CD4-positive, alpha-beta memory T cell (primary cell): ENCODE measurements around the gene SEL1L3. TPM values are rescaled to one million over a fixed set of nuclear protein-coding genes. Genes with fewer than 3 reads are reported as not detected.

ENCODE experiments used
- CTCF ChIA-PET: fragments of 350-600 bp; sonication (Branson Sonifier 250); formaldehyde crosslinking; loops from one replicate; lab custom pipeline; 2021; ENCODE audit warnings: inconsistent platforms; ENCODE audit not compliant: partially characterized antibody; lab: Charles Lee
- POLR2A ChIA-PET: fragments of 350-600 bp; sonication (Branson Sonifier 250); formaldehyde crosslinking; loops from one replicate; lab custom pipeline; 2021; ENCODE audit not compliant: partially characterized antibody; lab: Charles Lee
- DNase-seq, 5 donors: peaks; one replicate each; pipeline versions ENCODE4 v3.0.0 to v3.0.0-alpha.2; 2020 to 2022; ENCODE audit warnings: mixed read lengths in 1 of 5
- H3K27ac ChIP-seq: one replicate; pipeline ENCODE4 v1.7.0; 2013; ENCODE audit warnings: low read depth, low read length
- H3K27me3 ChIP-seq: 2 replicates; pipeline ENCODE4 v1.7.0; 2013; ENCODE audit warnings: mild to moderate bottlenecking, low read length, moderate library complexity; ENCODE audit not compliant: insufficient read depth
- H3K36me3 ChIP-seq: 2 replicates; pipeline ENCODE4 v1.7.0; 2013; ENCODE audit warnings: mild to moderate bottlenecking, low read length, moderate library complexity; ENCODE audit not compliant: insufficient read depth
- H3K4me1 ChIP-seq: 2 replicates; pipeline ENCODE4 v1.7.0; 2013; ENCODE audit warnings: mild to moderate bottlenecking, low read length, moderate library complexity; ENCODE audit not compliant: insufficient read depth
- H3K4me3 ChIP-seq, 2 donors: one replicate each; pipeline ENCODE4 v1.7.0; 2013; ENCODE audit warnings: low read length in 2 of 2, mild to moderate bottlenecking in 1 of 2
- H3K9me3 ChIP-seq, 2 donors: one replicate each; pipeline ENCODE4 v1.7.0; 2013; ENCODE audit warnings: low read length in 2 of 2, control low read depth in 1 of 2; ENCODE audit not compliant: control insufficient read depth in 1 of 2
- H3K27ac Mint-ChIP-seq, 7 donors: one replicate each; pipeline ENCODE4 v1.8.0; 2020 to 2021; ENCODE audit warnings: mixed read lengths in 7 of 7, mild to moderate bottlenecking in 6 of 7, inconsistent platforms in 3 of 7, moderate library complexity in 3 of 7
- H3K27me3 Mint-ChIP-seq, 2 donors: one replicate each; pipeline ENCODE4 v1.8.0; 2020 to 2021; ENCODE audit warnings: mixed read lengths in 2 of 2
- H3K36me3 Mint-ChIP-seq, 2 donors: one replicate each; pipeline ENCODE4 v1.8.0; 2020 to 2021; ENCODE audit warnings: mixed read lengths in 2 of 2, inconsistent platforms in 1 of 2, mild to moderate bottlenecking in 1 of 2
- H3K4me1 Mint-ChIP-seq, 4 donors: one replicate each; pipeline ENCODE4 v1.8.0; 2020 to 2021; ENCODE audit warnings: mixed read lengths in 4 of 4, mild to moderate bottlenecking in 1 of 4
- H3K4me3 Mint-ChIP-seq, 8 donors: one replicate each; pipeline ENCODE4 v1.8.0; 2020 to 2021; ENCODE audit warnings: mixed read lengths in 8 of 8, mild to moderate bottlenecking in 7 of 8, moderate library complexity in 6 of 8, inconsistent platforms in 3 of 8
- H3K9me3 Mint-ChIP-seq, 8 donors: one replicate each; pipeline ENCODE4 v1.8.0; 2020 to 2021; ENCODE audit warnings: mixed read lengths in 8 of 8, mild to moderate bottlenecking in 5 of 8, inconsistent platforms in 3 of 8, moderate library complexity in 1 of 8
- intact Hi-C: fragments of 100-400 bp; cut with micrococcal nuclease; formaldehyde crosslinking; loops from one replicate; pipeline ENCODE4 v1.15.1; 2023
- polyA plus RNA-seq, 2 donors: library from polyadenylated mRNA; unstranded; fragments of 300-500 nt; fragmentation: Illumina TruSeq; gene quantifications; one replicate each; pipeline ENCODE4 v1.2.3, GENCODE V29; 2021
- total RNA-seq, 2 experiments: library from RNA; stranded (reverse); gene quantifications; one replicate each; pipeline ENCODE4 v1.2.3, GENCODE V29; 2021

Gene SEL1L3
- total and polyA plus RNA-seq, 4 experiments from 2014 or later, result 61.3 to 68.8 (median 62.9) TPM

- no peak overlapping the region for H3K27ac ChIP-seq
- H3K4me1 ChIP-seq, result no peaks in the 10 kb centered on the region
- H3K27me3 ChIP-seq, result no peaks in the 10 kb centered on the region
- peaks cover 0 to 2% (median 0%) of the 10 kb centered on the region in 8 donors for H3K9me3 Mint-ChIP-seq
- no peak overlapping the region for H3K4me3 Mint-ChIP-seq
- CTCF ChIA-PET, result no interaction called here
- no peak for DNase-seq
- no peaks in the 10 kb centered on the region for H3K36me3 Mint-ChIP-seq
- H3K9me3 ChIP-seq, result no peaks in the 10 kb centered on the region
- POLR2A ChIA-PET, result no interaction called here
- H3K36me3 ChIP-seq, result no peaks in the 10 kb centered on the region
- intact Hi-C loops, result no loop called here
- peaks cover 0 to 6% of the 10 kb centered on the region in 2 donors for H3K27me3 Mint-ChIP-seq
- H3K27ac Mint-ChIP-seq, result no peak overlapping the region
- H3K4me3 ChIP-seq, result no peak overlapping the region
- no peaks in the 10 kb centered on the region for H3K4me1 Mint-ChIP-seq
Measured at GRCh38 chr4:25879587-25879986, 16.8 kb upstream of the SEL1L3 start.

GRCh38 chr4:25879091-25879584, 16.4 kb upstream of the SEL1L3 start:
- H3K4me3 Mint-ChIP-seq, result no peak overlapping the region
- H3K4me1 Mint-ChIP-seq, result no peaks in the 10 kb centered on the region
- Histone ChIP-seq H3K27ac (no peak overlapping the region), H3K9me3 (no peaks in the 10 kb centered on the region), H3K27me3 (no peaks in the 10 kb centered on the region), H3K36me3 (no peaks in the 10 kb centered on the region), H3K4me3 (no peak overlapping the region), H3K4me1 (no peaks in the 10 kb centered on the region)
- no peaks in the 10 kb centered on the region for H3K36me3 Mint-ChIP-seq
- H3K27ac Mint-ChIP-seq, result no peak overlapping the region
- POLR2A ChIA-PET, result no interaction called here
- intact Hi-C loops, result no loop called here
- peaks cover 0 to 2% (median 0%) of the 10 kb centered on the region in 8 donors for H3K9me3 Mint-ChIP-seq
- no peak for DNase-seq
- CTCF ChIA-PET, result interaction anchor here (0.7 kb wide), 1 partner anchor 170 kb away, joined by 3 read pairs; no protein-coding TSS in a partner anchor
- H3K27me3 Mint-ChIP-seq, result peaks cover 0 to 6% of the 10 kb centered on the region in 2 donors

- intact Hi-C loops, result no loop called here
- Mint-ChIP-seq H3K4me3 (no peak overlapping the region), H3K27me3 (peaks cover 0 to 6% of the 10 kb centered on the region in 2 donors), H3K27ac (no peak overlapping the region), H3K4me1 (no peaks in the 10 kb centered on the region), H3K36me3 (no peaks in the 10 kb centered on the region), H3K9me3 (peaks cover 0 to 2% (median 0%) of the 10 kb centered on the region in 8 donors)
- Histone ChIP-seq H3K4me1 (no peaks in the 10 kb centered on the region), H3K9me3 (no peaks in the 10 kb centered on the region), H3K27me3 (no peaks in the 10 kb centered on the region), H3K27ac (no peak overlapping the region), H3K4me3 (no peak overlapping the region), H3K36me3 (no peaks in the 10 kb centered on the region)
- ChIA-PET CTCF (interaction anchor here (0.7 kb wide), 1 partner anchor 171 kb away, joined by 3 read pairs; no protein-coding TSS in a partner anchor), POLR2A (no interaction called here)
- DNase-seq, result no peak
Measured at GRCh38 chr4:25878676-25879075, 15.9 kb upstream of the SEL1L3 start.

GRCh38 chr4:25875281-25875745, 12.5 kb upstream of the SEL1L3 start:
- Mint-ChIP-seq H3K27me3 (peaks cover 0 to 5% of the 10 kb centered on the region in 2 donors), H3K9me3 (peaks cover 0 to 2% (median 0%) of the 10 kb centered on the region in 8 donors), H3K4me3 (no peak overlapping the region), H3K27ac (no peak overlapping the region), H3K36me3 (no peaks in the 10 kb centered on the region), H3K4me1 (no peaks in the 10 kb centered on the region)
- Histone ChIP-seq H3K4me3 (no peak overlapping the region), H3K27me3 (no peaks in the 10 kb centered on the region), H3K9me3 (no peaks in the 10 kb centered on the region), H3K27ac (no peak overlapping the region), H3K36me3 (no peaks in the 10 kb centered on the region), H3K4me1 (no peaks in the 10 kb centered on the region)
- intact Hi-C loops, result no loop called here
- ChIA-PET POLR2A (no interaction called here), CTCF (no interaction called here)
- DNase-seq, result no peak

- intact Hi-C loops, result no loop called here
- POLR2A ChIA-PET, result no interaction called here
- no peak for DNase-seq
- CTCF ChIA-PET, result no interaction called here
- H3K36me3 ChIP-seq, result no peaks in the 10 kb centered on the region
- no peak overlapping the region for H3K4me3 Mint-ChIP-seq
- no peaks in the 10 kb centered on the region for H3K4me1 Mint-ChIP-seq
- H3K36me3 Mint-ChIP-seq, result no peaks in the 10 kb centered on the region
- no peaks in the 10 kb centered on the region for H3K9me3 ChIP-seq
- no peak overlapping the region for H3K4me3 ChIP-seq
- H3K4me1 ChIP-seq, result no peaks in the 10 kb centered on the region
- H3K9me3 Mint-ChIP-seq, result peaks cover 0 to 1% (median 0%) of the 10 kb centered on the region in 8 donors
- peaks cover 0 to 1% of the 10 kb centered on the region in 2 donors for H3K27me3 Mint-ChIP-seq
- peak overlapping the region in 1 of 7 donors; percentile 45 for H3K27ac Mint-ChIP-seq
- H3K27me3 ChIP-seq, result no peaks in the 10 kb centered on the region
- H3K27ac ChIP-seq, result no peak overlapping the region
Measured at GRCh38 chr4:25874655-25875054, 11.9 kb upstream of the SEL1L3 start.

- H3K27ac Mint-ChIP-seq, result no peak overlapping the region
- intact Hi-C loops, result no loop called here
Measured at GRCh38 chr4:25873632-25874129, 10.9 kb upstream of the SEL1L3 start.

GRCh38 chr4:25872851-25873631, 10.3 kb upstream of the SEL1L3 start:
- intact Hi-C loops, result no loop called here
- H3K4me1 ChIP-seq, result no peaks in the 10 kb centered on the region
- Mint-ChIP-seq H3K27me3 (no peaks in the 10 kb centered on the region), H3K4me3 (no peak overlapping the region), H3K36me3 (no peaks in the 10 kb centered on the region), H3K4me1 (no peaks in the 10 kb centered on the region), H3K27ac (no peak overlapping the region), H3K9me3 (no peaks in the 10 kb centered on the region)
- ChIA-PET CTCF (no interaction called here), POLR2A (no interaction called here)
- no peaks in the 10 kb centered on the region for H3K9me3 ChIP-seq
- no peak for DNase-seq
- H3K27me3 ChIP-seq, result no peaks in the 10 kb centered on the region
- no peak overlapping the region for H3K4me3 ChIP-seq
- H3K36me3 ChIP-seq, result no peaks in the 10 kb centered on the region
- no peak overlapping the region for H3K27ac ChIP-seq

More at GRCh38 chr4:25873632-25874129, 10.9 kb upstream of the SEL1L3 start:
- no peaks in the 10 kb centered on the region for H3K36me3 Mint-ChIP-seq
- Histone ChIP-seq H3K4me1 (no peaks in the 10 kb centered on the region), H3K27ac (no peak overlapping the region), H3K4me3 (no peak overlapping the region), H3K9me3 (no peaks in the 10 kb centered on the region), H3K27me3 (no peaks in the 10 kb centered on the region), H3K36me3 (no peaks in the 10 kb centered on the region)
- CTCF ChIA-PET, result no interaction called here
- H3K9me3 Mint-ChIP-seq, result no peaks in the 10 kb centered on the region
- H3K27me3 Mint-ChIP-seq, result no peaks in the 10 kb centered on the region
- POLR2A ChIA-PET, result no interaction called here
- H3K4me3 Mint-ChIP-seq, result no peak overlapping the region
- H3K4me1 Mint-ChIP-seq, result no peaks in the 10 kb centered on the region
- DNase-seq, result no peak
